ENCODE results near the gene WDR82. TPM values are rescaled to one million over a fixed set of nuclear protein-coding genes. Genes with fewer than 3 reads are reported as not detected.

WDR82 gene
- total RNA-seq, 1 experiment from 2014 or later: 97.1 TPM

DNA sequence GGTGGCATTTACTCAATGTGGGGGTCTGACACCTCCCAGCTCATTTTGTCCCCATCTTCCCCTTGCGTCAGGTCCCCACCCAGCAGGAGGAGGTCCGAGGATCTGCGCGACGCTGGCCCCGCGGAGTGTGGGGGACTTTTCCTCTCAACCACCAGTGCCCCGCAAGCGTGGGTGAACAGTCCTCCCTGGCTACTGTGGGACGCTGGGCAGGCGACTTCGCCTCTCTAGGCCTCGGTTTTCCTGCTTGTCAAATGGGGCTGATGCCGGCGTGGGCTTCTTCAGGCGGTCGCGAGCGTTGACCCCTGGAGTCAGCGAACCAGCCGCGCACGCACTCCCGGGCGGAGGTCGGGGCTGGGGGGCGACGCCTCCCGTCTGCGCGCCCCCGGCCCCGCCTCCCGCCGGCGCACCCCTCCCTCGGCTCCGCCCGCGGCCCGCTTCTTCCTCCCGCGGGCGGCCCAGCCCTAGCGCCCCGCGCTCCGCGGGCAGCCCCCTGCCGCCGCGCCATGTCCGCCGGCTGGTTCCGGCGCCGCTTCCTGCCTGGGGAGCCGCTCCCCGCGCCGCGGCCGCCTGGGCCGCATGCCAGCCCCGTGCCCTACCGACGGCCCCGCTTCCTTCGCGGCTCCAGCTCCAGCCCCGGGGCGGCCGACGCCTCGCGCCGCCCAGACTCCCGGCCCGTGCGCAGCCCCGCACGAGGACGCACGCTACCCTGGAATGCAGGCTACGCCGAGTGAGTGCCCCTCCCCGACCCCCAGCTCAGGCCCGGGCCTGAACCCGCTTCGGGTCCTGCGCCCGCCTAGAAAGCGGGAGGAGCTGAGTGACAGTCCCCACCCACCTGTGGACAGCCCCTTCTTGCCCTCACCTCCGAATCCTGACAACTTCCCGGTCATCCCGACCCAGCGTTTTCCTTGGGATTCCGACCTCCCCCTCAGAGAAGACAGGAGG is 32.9 kb downstream of the WDR82 start, which contains the start of gene PPM1M:
TSS of gene PPM1M (plus strand) at position 438 of the 942 bp plus-strand sequence. CDS start at position 504, 66 bp downstream.
- Histone ChIP-seq H3K9me3 (replicated peaks) (no peaks in the 10 kb centered on the region), H3K4me1 (no peaks in the 10 kb centered on the region; the same call in 1 of the 2 replicates), H3K27ac (no peak within 1 kb of the TSS), H3K27me3 (no peaks in the 10 kb centered on the region), H3K36me3 (peaks cover 14% of the 10 kb centered on the region), H3K4me3 (peak within 1 kb of the TSS; percentile 60)
- peak; percentile 62 for DNase-seq

DNA sequence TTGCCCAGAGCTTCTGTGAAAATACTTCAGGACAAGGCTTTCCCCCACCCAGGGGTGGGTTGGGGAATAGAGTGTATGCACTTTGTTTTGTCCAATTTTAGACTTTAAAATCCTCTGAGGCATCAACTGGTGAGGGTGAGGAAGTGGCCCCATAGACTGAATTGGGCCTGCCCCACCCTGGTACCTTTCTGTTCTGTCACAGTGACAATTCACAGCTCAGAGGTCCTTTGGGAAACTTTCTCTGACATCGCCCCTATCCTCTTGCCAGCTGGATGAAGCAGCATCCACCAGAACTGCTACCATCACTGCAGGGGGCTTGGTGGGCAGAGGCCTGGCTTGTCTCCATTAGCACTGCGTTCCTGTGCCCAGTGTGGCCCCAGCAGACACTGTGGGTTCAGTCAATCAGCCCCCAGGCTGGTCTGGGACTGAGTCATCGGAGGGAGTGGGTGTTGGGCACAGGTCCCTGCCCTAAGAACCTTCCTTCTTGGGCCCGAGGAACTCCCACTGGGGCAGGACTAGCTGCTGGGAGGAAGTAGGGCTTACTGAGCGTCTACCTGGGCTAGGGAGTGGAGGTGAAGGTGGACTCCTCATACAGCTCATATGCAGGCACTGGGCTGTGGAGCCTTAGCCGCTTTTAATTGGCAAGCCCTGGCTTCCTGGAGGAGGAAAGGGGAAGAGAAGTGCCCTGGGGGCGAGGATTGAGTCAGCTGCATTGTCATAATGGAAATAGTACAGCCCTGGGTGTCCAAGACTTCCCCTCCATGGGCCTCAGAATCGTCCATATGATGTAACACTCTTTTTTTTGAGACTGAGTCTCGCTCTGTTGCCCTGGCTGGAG is 34.4 kb downstream of the WDR82 start:
- DNase-seq: peak; percentile 42 to 58
- H3K36me3 ChIP-seq: no peaks in the 10 kb centered on the region
- H3K4me1 ChIP-seq: peaks cover 8% of the 10 kb centered on the region; the same call in 1 of the 2 replicates
- no peak overlapping the region for H3K27ac ChIP-seq
- H3K9me3 ChIP-seq (replicated peaks): no peaks in the 10 kb centered on the region
- no peaks in the 10 kb centered on the region for H3K27me3 ChIP-seq
- no peak overlapping the region for H3K4me3 ChIP-seq

DNA sequence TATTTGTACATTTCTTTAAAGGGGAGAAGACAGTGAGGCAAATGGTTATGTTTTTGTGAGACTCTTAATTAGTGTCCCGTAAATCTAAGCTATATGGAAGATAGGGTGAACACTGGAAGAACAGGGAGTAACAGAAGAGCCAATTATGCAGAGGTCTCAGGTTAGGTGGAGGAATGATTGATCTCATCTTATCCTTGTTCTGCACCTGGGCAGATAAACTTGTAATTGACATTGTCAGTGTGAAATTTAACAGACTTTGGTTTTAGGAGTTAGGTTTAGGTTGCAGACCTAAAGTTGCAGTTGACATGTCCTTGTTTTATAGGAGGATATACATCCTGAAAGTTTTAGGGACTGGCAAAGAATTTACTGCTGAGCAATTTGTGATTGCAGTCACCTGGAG is 36.4 kb downstream of the WDR82 start:
- Histone ChIP-seq H3K4me1 (peaks cover 12% of the 10 kb centered on the region; the same call in 1 of the 2 replicates), H3K27me3 (no peaks in the 10 kb centered on the region), H3K27ac (no peak overlapping the region), H3K4me3 (no peak overlapping the region), H3K9me3 (replicated peaks) (no peaks in the 10 kb centered on the region), H3K36me3 (no peaks in the 10 kb centered on the region)
- DNase-seq: no peak

DNA sequence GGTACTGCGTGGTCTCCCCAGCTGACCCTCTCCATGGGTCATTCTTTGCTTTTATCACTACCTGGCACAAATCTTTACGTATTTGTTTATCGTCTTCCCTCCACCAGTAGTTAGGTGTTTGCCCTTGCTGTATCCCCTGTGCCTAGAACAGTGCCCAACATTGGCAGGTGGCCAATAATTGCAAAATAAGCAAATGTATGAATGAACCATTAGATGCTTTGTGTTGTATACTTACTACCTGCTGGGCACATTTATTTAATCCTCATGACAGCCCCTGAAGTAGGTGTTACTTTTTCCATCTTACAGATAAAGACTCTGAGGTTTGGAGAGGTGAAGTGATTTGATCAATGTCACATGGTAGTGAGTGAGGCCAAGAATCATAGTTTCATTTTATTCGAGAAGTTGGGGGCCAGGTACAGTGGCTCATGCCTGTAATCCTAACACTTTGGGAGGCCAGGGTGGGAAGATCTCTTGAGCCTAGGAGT is 37.5 kb downstream of the WDR82 start:
- Histone ChIP-seq H3K4me1 (peaks cover 12% of the 10 kb centered on the region; the same call in 1 of the 2 replicates), H3K27ac (no peak overlapping the region), H3K36me3 (no peaks in the 10 kb centered on the region), H3K9me3 (replicated peaks) (no peaks in the 10 kb centered on the region), H3K4me3 (no peak overlapping the region), H3K27me3 (no peaks in the 10 kb centered on the region)
- no peak for DNase-seq

- Histone ChIP-seq H3K9me3 (replicated peaks) (no peaks in the 10 kb centered on the region), H3K27ac (no peak overlapping the region), H3K4me1 (peaks cover 12% of the 10 kb centered on the region; the same call in 1 of the 2 replicates), H3K27me3 (no peaks in the 10 kb centered on the region), H3K36me3 (no peaks in the 10 kb centered on the region), H3K4me3 (no peak overlapping the region)
- peak; percentile 63 to 68 for DNase-seq
These were observed 38.2 kb downstream of the WDR82 start for GRCh38 chr3:52240059-52240885.

DNA sequence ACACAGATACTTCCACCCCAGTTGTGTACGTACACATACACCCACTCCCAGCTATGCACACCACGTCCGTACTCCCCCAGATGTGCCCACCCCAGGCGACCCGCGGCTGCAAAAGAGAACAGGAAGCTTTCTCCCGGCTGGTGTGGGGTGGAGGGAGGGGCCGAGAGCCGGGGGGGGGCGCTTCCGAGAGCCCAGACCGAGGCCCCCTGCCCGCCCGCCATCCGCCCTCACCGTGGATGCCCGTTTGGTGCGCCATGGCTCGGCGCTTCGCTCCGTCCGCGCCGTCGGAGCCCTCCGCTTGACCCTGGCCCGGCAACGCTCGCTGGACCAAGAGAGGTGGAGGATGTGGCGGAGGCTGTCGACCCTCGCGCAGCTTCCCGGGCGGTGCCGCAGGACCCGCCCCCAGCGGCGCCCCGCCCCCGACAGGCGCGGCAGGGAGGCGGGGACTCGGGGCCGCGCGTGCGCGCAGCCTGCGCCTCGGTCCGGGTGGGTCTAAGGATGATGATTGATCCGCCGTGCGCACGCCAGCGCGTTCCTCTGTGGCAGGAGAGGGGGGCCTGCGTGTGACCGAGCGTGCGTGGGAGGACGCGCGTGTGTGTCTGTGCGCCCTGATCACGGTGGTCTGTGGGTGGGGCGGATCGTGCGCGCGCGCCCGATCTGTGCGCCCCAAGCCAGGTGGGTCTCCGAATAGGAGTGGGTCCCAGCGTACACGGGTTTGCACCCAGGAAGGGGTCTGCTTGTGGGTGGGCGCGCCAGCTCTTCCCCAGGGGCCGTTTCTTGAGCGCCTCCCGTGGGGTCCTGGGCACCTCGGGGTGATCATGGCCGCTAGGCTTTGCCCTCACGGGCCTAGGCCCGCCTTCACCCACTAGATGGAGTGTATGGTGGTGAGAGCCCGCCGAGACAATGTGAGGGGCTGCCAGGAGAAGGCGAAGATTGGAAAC is 39.4 kb downstream of the WDR82 start, which contains the start of gene TWF2:
TSS of gene TWF2 (minus strand) at position 398 of the 941 bp plus-strand sequence. CDS start at position 256, 142 bp downstream.
- Histone ChIP-seq H3K4me1 (peaks cover 12% of the 10 kb centered on the region; the same call in 1 of the 2 replicates), H3K4me3 (peak within 1 kb of the TSS; percentile 76), H3K9me3 (replicated peaks) (no peaks in the 10 kb centered on the region), H3K27me3 (no peaks in the 10 kb centered on the region), H3K36me3 (no peaks in the 10 kb centered on the region), H3K27ac (no peak within 1 kb of the TSS)
- peak; percentile 76 to 85 for DNase-seq

- H3K36me3 ChIP-seq: no peaks in the 10 kb centered on the region
- H3K4me1 ChIP-seq: peaks cover 12% of the 10 kb centered on the region; the same call in 1 of the 2 replicates
- H3K27ac ChIP-seq: no peak overlapping the region
- peak overlapping the region; percentile 76 for H3K4me3 ChIP-seq
- H3K27me3 ChIP-seq: no peaks in the 10 kb centered on the region
- H3K9me3 ChIP-seq (replicated peaks): no peaks in the 10 kb centered on the region
- DNase-seq: no peak
These were observed 40.2 kb downstream of the WDR82 start for GRCh38 chr3:52238193-52238760.

DNA sequence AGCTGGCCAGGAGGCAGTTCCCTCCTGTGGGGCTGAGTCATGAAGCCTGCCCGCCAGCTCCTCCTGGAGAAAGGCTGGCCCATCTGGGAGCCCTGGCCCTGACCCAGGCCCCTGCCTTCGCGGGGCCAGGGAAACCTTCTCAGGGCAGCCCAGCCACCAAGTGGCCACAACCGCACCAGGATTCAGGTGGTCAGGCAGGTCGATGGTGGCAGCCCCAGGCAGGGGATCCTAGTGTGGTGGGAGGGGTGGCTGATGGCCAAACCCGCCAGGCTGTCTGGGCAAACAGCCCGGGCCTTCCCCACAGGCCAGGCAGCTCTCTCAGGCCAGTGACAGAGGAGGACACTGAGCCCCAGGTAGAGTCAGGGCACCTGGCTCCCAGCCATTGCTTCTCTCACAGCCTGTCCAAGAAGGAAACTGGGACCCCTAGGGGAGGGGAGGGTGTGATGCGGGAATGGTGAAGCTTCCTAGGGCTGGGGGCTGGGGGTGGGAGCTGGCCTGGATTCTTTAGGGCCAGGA is 40.7 kb downstream of the WDR82 start:
- Histone ChIP-seq H3K9me3 (replicated peaks) (no peaks in the 10 kb centered on the region), H3K4me3 (no peak overlapping the region; the same call in 1 of the 2 replicates), H3K36me3 (no peaks in the 10 kb centered on the region), H3K4me1 (peaks cover 12% of the 10 kb centered on the region; the same call in 1 of the 2 replicates), H3K27me3 (no peaks in the 10 kb centered on the region), H3K27ac (no peak overlapping the region)
- peak; percentile 33 to 41 for DNase-seq

DNA sequence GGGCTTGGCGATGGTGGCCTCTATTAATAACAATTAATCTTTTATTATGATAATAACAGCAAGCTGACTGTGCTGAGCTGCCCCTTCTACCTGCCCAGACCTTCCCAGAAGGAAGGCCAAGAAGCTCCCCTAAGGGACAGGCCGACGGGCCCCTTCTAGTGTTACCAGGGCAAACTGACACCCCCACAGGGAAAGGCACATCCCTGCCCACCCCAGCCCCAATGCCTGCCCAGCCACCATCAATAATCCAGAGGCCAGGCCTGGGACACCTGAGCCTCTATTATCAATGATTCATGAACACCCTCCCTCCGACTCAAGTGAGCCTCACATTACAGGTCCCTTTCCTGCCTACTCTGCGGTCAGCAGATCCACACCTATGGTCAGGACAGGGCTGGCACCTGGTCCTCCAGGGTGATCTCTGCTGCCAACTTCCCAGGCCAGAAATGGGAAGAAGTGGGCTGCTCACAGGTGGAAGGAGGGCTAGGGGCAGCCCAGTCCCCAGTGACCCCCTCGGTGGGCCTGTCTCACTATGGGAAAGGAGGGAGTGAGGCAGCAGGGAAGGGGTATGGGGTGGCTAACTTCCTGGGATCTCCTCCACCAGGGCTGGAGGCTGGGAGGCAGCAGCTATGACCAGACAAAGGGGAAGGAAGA is 41.3 kb downstream of the WDR82 start:
- no peaks in the 10 kb centered on the region for H3K27me3 ChIP-seq
- no peak overlapping the region for H3K4me3 ChIP-seq
- H3K9me3 ChIP-seq (replicated peaks): no peaks in the 10 kb centered on the region
- H3K36me3 ChIP-seq: no peaks in the 10 kb centered on the region
- peaks cover 12% of the 10 kb centered on the region; the same call in 1 of the 2 replicates for H3K4me1 ChIP-seq
- no peak for DNase-seq
- H3K27ac ChIP-seq: no peak overlapping the region

- Histone ChIP-seq H3K9me3 (replicated peaks) (no peaks in the 10 kb centered on the region), H3K4me3 (no peak overlapping the region), H3K27ac (no peak overlapping the region), H3K27me3 (no peaks in the 10 kb centered on the region), H3K4me1 (peaks cover 12% of the 10 kb centered on the region; the same call in 1 of the 2 replicates), H3K36me3 (no peaks in the 10 kb centered on the region)
- no peak for DNase-seq
These were observed 42.0 kb downstream of the WDR82 start for GRCh38 chr3:52236424-52236886.

DNA sequence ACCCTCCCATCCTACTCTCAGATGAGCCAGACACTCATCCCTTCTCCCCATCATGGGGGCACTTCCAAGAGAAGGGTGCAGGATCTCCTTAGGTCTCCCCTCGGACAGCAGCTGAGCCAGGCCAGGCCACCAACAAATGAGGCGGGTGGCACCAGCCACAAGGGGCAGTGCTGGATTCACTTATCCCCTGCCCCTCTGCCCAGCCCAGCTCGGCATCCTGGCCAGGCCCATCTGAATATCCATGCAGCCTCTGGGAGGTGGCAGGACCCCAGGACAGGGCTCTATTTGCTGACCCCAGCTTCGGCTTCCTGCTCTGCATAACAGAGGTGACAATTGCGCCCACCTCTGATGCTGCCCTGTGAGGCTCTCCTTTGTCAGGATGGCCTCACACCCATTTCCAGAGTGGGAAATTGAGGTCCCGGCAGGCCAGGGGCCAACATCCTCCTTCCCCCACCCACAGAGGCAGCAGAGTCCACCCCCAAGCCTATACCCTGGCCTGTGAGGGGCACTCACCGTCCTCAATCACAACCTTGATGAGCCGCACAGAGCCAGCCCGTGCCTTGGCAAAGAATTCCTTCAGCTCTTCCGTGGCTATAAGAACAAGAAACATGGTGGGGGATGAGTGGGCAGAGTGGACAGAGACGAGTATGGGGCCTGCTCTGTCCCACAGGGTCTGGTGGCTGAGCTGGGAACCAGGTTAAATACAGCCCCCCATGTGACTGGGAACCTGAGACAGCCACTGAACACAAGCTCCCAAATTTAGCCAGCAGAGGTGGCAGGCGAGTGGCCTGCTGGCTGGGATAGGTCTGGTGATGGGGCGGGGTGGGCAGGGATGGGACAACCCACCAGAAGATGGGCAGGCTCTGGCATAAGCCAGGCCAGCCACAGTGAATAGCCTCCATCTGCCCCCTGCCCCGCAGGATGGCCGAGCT is 43.7 kb downstream of the WDR82 start:
- Histone ChIP-seq H3K36me3 (no peaks in the 10 kb centered on the region), H3K4me1 (peaks cover 4% of the 10 kb centered on the region; the same call in 1 of the 2 replicates), H3K27ac (no peak overlapping the region), H3K9me3 (replicated peaks) (no peaks in the 10 kb centered on the region), H3K4me3 (no peak overlapping the region), H3K27me3 (no peaks in the 10 kb centered on the region)
- no peak for DNase-seq

All from SJCRH30 (cell line).